HL-60/S4 (cell line): Measurements from ENCODE around the gene ARMC9.
"Not testable (repeated sequence)": the region's sequence is repeated elsewhere in the genome, so short reads cannot be mapped to it uniquely, and the experiment has no call there.

Source experiments
- in situ Hi-C: fragments of 300-500 bp; cut with MboI; formaldehyde crosslinking; loops from 2 replicates; pipeline ENCODE4 v1.14.3; 2022; ENCODE audit warnings: low sequenced_read_pairs

Gene ARMC9

GRCh38 chr2:231182513-231182899 lies 15.9 kb upstream of the ARMC9 start:
- in situ Hi-C loops, result no loop called here

- in situ Hi-C loops, result no loop called here
Measured at GRCh38 chr2:231183851-231184250, 14.6 kb upstream of the ARMC9 start.

- in situ Hi-C loops, result no loop called here
Measured at GRCh38 chr2:231184319-231184718, 14.1 kb upstream of the ARMC9 start.

- in situ Hi-C loops, result no loop called here
Measured at GRCh38 chr2:231185050-231185725, 13.2 kb upstream of the ARMC9 start.

GRCh38 chr2:231185886-231186285 lies 12.5 kb upstream of the ARMC9 start:
- in situ Hi-C loops, result no loop called here

GRCh38 chr2:231186325-231186724 lies 12.1 kb upstream of the ARMC9 start:
- in situ Hi-C loops, result no loop called here

- in situ Hi-C loops, result no loop called here
Measured at GRCh38 chr2:231187736-231188505, 10.5 kb upstream of the ARMC9 start.

GRCh38 chr2:231188506-231189170 lies 9.8 kb upstream of the ARMC9 start:
- in situ Hi-C loops, result no loop called here

- in situ Hi-C loops, result no loop called here
Measured at GRCh38 chr2:231189171-231189530, 9.3 kb upstream of the ARMC9 start.

- in situ Hi-C loops, result no loop called here
Measured at GRCh38 chr2:231189571-231190495, 8.6 kb upstream of the ARMC9 start.

- in situ Hi-C loops, result no loop called here
Measured at GRCh38 chr2:231190531-231191197, 7.8 kb upstream of the ARMC9 start.

GRCh38 chr2:231191896-231192872 lies 6.2 kb upstream of the ARMC9 start:
- in situ Hi-C loops, result no loop called here

- in situ Hi-C loops, result no loop called here
Measured at GRCh38 chr2:231193216-231193615, 5.2 kb upstream of the ARMC9 start.

GRCh38 chr2:231196592-231196991 lies 1.8 kb upstream of the ARMC9 start:
- in situ Hi-C loops, result no loop called here

- in situ Hi-C loops, result not testable (repeated sequence)
Measured at GRCh38 chr2:231197196-231197595, 1.2 kb upstream of the ARMC9 start.

GRCh38 chr2:231197706-231198290 lies 633 bp upstream of the ARMC9 start:
- in situ Hi-C loops, result no loop called here

- in situ Hi-C loops, result no loop called here
Measured at GRCh38 chr2:231199219-231199618, 788 bp downstream of the ARMC9 start.

GRCh38 chr2:231200805-231201474 lies 2.5 kb downstream of the ARMC9 start:
- in situ Hi-C loops, result no loop called here
